ENCODE results near the gene CENPW. TPM values are rescaled to one million over a fixed set of nuclear protein-coding genes. Genes with fewer than 3 reads are reported as not detected.

The CENPW gene
- total RNA-seq, 3 donors from 2014 or later (not counting 1 experiment from before 2014, with no cell fraction given) = 1.4 to 2.5 (median 1.8) TPM

DNA sequence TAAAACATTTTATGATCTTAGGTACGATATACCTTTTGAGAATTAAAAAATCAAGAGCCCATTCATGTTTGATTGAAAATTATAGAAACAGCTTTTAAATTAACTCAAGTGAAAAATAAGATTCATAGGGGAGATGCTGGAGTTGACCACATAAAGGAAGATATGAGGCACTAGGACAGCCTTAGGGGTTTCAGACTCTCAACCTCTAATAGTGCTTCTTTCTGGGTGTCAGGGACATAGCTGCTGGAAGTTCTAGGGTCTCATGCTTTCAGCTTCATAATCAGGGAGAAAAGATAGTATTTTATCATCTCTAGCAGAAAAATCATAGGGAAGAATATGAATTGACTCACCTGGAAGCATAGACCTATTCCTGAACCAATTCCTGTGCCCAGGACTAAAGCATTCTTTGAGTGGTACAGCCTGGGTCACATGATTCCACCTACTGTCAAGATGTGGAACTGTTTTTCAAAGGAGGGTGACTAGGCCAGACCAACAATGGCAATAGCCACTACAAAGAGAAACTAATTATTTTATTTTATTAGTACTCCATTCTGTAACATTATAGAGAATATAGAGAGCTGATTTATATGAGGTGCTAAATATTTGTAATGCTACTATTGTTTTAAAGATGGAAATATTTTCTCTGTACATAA is 27.8 kb upstream of the CENPW start:
- H3K4me3 Mint-ChIP-seq = no peak overlapping the region
- no peaks in the 10 kb centered on the region for H3K27me3 ChIP-seq (ENCODE audit: control insufficient read depth, insufficient read depth, low read length)
- H3K36me3 ChIP-seq (ENCODE audit: control insufficient read depth, insufficient read depth, low read length) = no peaks in the 10 kb centered on the region
- H3K27me3 Mint-ChIP-seq (ENCODE audit: low read depth in 2 of 2) = no peaks in the 10 kb centered on the region
- H3K4me1 Mint-ChIP-seq = no peaks in the 10 kb centered on the region
- intact Hi-C loops (cut with micrococcal nuclease) = no loop called here
- ATAC-seq (no peak), DNase-seq (no peak)
- no peak overlapping the region for H3K27ac ChIP-seq (ENCODE audit: low read length)
- H3K9me3 Mint-ChIP-seq = no peaks in the 10 kb centered on the region
- no peaks in the 10 kb centered on the region for H3K4me1 ChIP-seq (ENCODE audit: control insufficient read depth, insufficient read depth, low read length)
- no peaks in the 10 kb centered on the region for H3K9me3 ChIP-seq (ENCODE audit: control insufficient read depth, insufficient read depth, low read length)
- H3K4me3 ChIP-seq (ENCODE audit: low read length) = no peak overlapping the region
- H3K36me3 Mint-ChIP-seq = no peaks in the 10 kb centered on the region
- H3K27ac Mint-ChIP-seq = no peak overlapping the region
- TF ChIP-seq, protein P1, sequence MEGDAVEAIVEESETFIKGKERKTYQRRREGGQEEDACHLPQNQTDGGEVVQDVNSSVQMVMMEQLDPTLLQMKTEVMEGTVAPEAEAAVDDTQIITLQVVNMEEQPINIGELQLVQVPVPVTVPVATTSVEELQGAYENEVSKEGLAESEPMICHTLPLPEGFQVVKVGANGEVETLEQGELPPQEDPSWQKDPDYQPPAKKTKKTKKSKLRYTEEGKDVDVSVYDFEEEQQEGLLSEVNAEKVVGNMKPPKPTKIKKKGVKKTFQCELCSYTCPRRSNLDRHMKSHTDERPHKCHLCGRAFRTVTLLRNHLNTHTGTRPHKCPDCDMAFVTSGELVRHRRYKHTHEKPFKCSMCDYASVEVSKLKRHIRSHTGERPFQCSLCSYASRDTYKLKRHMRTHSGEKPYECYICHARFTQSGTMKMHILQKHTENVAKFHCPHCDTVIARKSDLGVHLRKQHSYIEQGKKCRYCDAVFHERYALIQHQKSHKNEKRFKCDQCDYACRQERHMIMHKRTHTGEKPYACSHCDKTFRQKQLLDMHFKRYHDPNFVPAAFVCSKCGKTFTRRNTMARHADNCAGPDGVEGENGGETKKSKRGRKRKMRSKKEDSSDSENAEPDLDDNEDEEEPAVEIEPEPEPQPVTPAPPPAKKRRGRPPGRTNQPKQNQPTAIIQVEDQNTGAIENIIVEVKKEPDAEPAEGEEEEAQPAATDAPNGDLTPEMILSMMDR (IDR thresholded peaks at IDR 0.05) = no peak
- WGBS (ENCODE audit: insufficient coverage) = no CpG with 5 or more reads among the region's 1 CpG

DNA sequence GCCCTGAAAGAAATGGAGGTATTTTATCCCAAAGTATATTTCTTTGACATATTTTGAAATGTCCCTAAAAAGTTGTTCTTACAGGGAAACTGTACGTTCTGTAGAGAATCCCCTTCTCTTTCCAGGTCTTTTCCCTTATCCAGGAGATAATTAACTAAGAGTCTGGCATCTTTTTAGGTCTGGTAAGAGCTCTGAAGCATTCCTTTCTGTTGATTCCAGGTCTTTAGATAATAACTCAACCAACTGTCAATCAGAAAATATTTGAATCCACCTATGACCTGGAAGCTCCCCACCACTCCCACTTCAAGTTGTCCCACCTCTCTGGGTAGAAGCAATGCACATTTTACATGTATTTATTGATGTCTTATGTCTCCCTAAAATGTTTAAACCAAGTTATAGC is 26.0 kb upstream of the CENPW start:
- Histone ChIP-seq H3K36me3 (ENCODE audit: control insufficient read depth, insufficient read depth, low read length) (no peaks in the 10 kb centered on the region), H3K27ac (ENCODE audit: low read length) (no peak overlapping the region), H3K27me3 (ENCODE audit: control insufficient read depth, insufficient read depth, low read length) (no peaks in the 10 kb centered on the region), H3K4me3 (ENCODE audit: low read length) (no peak overlapping the region), H3K4me1 (ENCODE audit: control insufficient read depth, insufficient read depth, low read length) (no peaks in the 10 kb centered on the region), H3K9me3 (ENCODE audit: control insufficient read depth, insufficient read depth, low read length) (no peaks in the 10 kb centered on the region)
- 86% methylated on average over 1 of the region's 1 CpG for WGBS (ENCODE audit: insufficient coverage)
- H3K36me3 Mint-ChIP-seq = no peaks in the 10 kb centered on the region
- peaks cover 0 to 3% of the 10 kb centered on the region in 2 donors for H3K9me3 Mint-ChIP-seq
- DNase-seq (no peak), ATAC-seq (no peak)
- no peak overlapping the region for H3K4me3 Mint-ChIP-seq
- H3K27ac Mint-ChIP-seq = no peak overlapping the region
- intact Hi-C loops (cut with micrococcal nuclease) = no loop called here
- no peaks in the 10 kb centered on the region for H3K27me3 Mint-ChIP-seq (ENCODE audit: low read depth in 2 of 2)
- TF ChIP-seq, protein P1 (IDR thresholded peaks at IDR 0.05) = no peak
- H3K4me1 Mint-ChIP-seq = no peaks in the 10 kb centered on the region

DNA sequence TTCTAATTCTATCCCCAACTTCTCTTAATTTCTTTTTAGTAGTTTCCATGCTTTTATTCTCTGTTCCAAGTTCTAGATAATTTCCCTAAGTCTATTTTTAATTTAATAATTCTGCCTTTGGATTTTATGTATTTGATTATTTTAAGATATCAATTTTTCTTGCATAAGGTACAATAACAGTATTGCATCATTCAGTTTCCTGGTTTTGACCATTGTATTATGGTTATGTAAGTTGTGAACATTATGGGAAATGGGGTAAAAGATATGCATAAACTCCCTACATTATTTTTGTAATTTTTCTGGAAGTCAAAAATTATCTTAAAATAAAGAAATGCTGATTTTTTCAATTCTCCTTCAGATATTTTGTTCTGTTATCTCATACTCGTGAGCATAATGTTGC is 21.1 kb upstream of the CENPW start:
- intact Hi-C loops (cut with micrococcal nuclease) = no loop called here
- Histone ChIP-seq H3K4me1 (ENCODE audit: control insufficient read depth, insufficient read depth, low read length) (no peaks in the 10 kb centered on the region), H3K36me3 (ENCODE audit: control insufficient read depth, insufficient read depth, low read length) (no peaks in the 10 kb centered on the region), H3K27ac (ENCODE audit: low read length) (no peak overlapping the region), H3K4me3 (ENCODE audit: low read length) (no peak overlapping the region), H3K27me3 (ENCODE audit: control insufficient read depth, insufficient read depth, low read length) (peaks cover 3% of the 10 kb centered on the region), H3K9me3 (ENCODE audit: control insufficient read depth, insufficient read depth, low read length) (no peaks in the 10 kb centered on the region)
- no peak overlapping the region for H3K27ac Mint-ChIP-seq
- 100% methylated on average over 1 of the region's 1 CpG for WGBS (ENCODE audit: insufficient coverage)
- H3K27me3 Mint-ChIP-seq (ENCODE audit: low read depth in 2 of 2) = peaks cover 0 to 6% of the 10 kb centered on the region in 2 donors
- no peaks in the 10 kb centered on the region for H3K4me1 Mint-ChIP-seq
- no peak overlapping the region for H3K4me3 Mint-ChIP-seq
- TF ChIP-seq, protein P1 (IDR thresholded peaks at IDR 0.05) = no peak
- no peaks in the 10 kb centered on the region for H3K36me3 Mint-ChIP-seq
- peaks cover 0 to 3% of the 10 kb centered on the region in 2 donors for H3K9me3 Mint-ChIP-seq
- ATAC-seq = no peak
- no peak for DNase-seq

DNA sequence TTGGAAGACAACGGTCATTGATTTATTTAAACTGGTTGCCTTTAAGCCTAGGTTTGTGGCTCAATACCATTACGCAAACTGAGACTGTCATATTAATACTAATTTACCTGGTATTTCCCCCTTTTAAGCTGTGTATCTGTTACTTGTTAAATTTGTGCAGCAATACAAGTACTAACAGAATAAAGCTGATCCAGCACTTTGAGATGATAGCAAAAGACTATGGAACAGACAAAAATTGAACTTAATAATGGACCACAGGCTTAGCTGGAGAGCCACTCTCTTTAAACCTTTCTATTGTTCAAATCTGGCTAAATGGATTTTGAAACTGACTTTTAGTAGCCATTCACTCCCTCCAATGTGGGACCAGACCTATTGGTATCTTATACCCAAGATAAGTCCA is 6.2 kb upstream of the CENPW start:
- Mint-ChIP-seq H3K27me3 (ENCODE audit: low read depth in 2 of 2) (no peaks in the 10 kb centered on the region), H3K36me3 (no peaks in the 10 kb centered on the region), H3K9me3 (no peaks in the 10 kb centered on the region), H3K4me3 (no peak overlapping the region), H3K4me1 (no peaks in the 10 kb centered on the region), H3K27ac (no peak overlapping the region)
- ATAC-seq (no peak), DNase-seq (no peak)
- WGBS (ENCODE audit: insufficient coverage) = 96% methylated on average over 2 of the region's 2 CpGs
- Histone ChIP-seq H3K4me1 (ENCODE audit: control insufficient read depth, insufficient read depth, low read length) (no peaks in the 10 kb centered on the region), H3K4me3 (ENCODE audit: low read length) (no peak overlapping the region), H3K27ac (ENCODE audit: low read length) (no peak overlapping the region), H3K27me3 (ENCODE audit: control insufficient read depth, insufficient read depth, low read length) (no peaks in the 10 kb centered on the region), H3K36me3 (ENCODE audit: control insufficient read depth, insufficient read depth, low read length) (no peaks in the 10 kb centered on the region), H3K9me3 (ENCODE audit: control insufficient read depth, insufficient read depth, low read length) (no peaks in the 10 kb centered on the region)
- intact Hi-C loops (cut with micrococcal nuclease) = no loop called here
- TF ChIP-seq, protein P1 (IDR thresholded peaks at IDR 0.05) = no peak

Data from natural killer cell (primary cell).